ENCODE results near the gene OR6J1. TPM values are rescaled to one million over a fixed set of nuclear protein-coding genes. Genes with fewer than 3 reads are reported as not detected.
"Not testable (repeated sequence)": the region's sequence is repeated elsewhere in the genome, so short reads cannot be mapped to it uniquely, and the experiment has no call there.

Gene OR6J1
- total RNA-seq, 1 donor from 2014 or later = not detected

DNA sequence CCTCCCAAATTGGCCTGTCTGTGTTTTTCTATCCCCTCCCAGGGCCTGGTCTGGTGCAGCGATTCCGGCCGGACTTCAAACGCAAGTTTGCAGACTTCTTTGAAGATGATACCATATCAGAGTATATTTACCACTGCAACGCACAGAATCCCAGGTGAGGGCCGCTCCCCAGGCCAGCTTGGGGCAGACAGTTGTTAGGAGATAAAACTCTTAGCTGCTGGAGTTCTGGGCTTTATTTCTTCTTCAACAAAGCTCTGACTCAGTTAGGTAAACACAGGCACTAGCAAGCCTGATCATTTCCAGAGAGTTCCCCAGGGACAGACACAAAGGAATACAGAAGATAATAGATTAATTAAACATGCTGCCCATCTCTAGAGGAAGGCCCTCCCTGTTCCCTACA, 37.8 kb downstream of the OR6J1 start:
- DNase-seq (ENCODE audit: low spot score) = no peak

DNA sequence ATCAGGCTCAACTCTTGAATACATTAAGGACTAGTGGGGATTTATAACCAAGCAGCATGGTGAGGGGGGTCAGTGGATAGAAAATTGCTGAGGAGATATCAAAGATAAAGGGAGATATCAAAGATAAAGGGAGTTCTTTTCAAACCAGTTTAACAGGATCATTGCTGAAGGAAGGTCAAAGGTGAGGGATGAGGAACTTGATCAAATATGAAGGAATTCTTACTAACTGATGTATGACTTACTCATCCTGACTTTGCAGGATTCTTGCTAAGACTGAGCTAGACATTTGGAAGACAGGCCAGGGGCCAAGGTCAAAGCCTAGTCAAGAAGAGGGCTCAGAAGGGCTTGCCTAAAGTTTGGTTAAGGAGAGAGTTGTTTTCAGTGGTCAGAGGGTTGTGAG, 41.3 kb downstream of the OR6J1 start:
- no peak for DNase-seq (ENCODE audit: low spot score)

GRCh38 chr14:22601996-22602395, 42.2 kb downstream of the OR6J1 start:
- DNase-seq (ENCODE audit: low spot score) = no peak

GRCh38 chr14:22601456-22601855, 42.7 kb downstream of the OR6J1 start:
- no peak for DNase-seq (ENCODE audit: low spot score)

DNA sequence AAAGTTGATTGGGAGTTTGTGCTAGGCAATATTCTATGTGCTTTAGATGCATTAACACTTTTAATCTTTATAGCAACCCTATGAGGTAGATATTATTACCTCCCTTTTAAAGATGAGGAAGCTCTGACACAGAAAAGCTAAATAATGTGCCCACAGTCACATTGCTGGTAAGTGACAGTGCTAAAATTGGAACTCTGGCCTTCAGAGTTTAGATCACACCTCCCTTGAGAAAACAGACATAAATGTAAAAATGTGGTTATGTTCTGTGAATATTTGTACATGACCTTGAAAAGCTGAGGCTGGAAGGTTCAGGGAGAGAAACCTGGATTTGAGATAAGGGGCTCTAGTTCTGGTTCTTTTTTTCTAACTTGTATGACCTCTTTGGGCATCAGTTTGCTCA, 44.1 kb downstream of the OR6J1 start:
- DNase-seq (ENCODE audit: low spot score) = no peak

DNA sequence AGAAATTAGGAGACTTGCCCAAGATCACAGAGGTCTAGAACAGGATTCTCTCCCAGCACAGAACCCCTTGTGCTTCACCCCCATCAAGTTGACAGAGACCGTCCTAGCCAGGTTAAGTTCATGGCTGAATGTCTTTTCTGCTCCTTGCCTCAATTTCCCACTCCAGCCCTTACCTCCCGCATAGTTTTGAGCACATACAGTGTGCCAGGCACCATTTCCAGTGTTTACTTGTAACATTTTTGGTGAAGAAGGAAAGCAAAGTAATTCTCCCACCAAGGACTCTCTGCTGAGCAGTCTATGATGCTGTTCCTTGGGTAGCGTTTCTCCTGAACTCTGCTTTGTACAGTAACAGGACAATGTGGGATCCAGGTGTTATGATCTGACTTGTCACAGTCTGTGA, 44.8 kb downstream of the OR6J1 start:
- no peak for DNase-seq (ENCODE audit: low spot score)

DNA sequence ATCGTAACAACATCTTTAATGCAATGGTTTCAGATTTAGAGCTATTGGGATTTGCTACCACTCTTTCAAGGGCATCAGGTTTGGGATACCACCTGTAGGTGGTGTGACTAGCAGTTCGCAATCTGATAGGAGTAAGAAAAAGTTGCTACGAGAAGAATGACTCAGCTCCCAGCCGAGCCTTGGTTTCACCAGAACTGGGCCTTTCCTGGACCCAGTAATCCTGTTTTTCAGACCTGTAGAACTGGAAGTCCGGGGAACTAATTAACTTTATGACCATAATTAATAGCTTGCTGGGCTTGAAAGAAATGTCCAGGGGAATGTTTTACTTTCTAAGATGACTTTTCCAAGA, 45.3 kb downstream of the OR6J1 start:
- peak; percentile 76 for DNase-seq (ENCODE audit: low spot score)

GRCh38 chr14:22598099-22598895, 45.9 kb downstream of the OR6J1 start, which contains the start of gene ABHD4:
ABHD4 (plus strand) TSS chr14:22598300; CDS start chr14:22598307, 7 bp downstream.
- DNase-seq (ENCODE audit: low spot score) = peak; percentile 86

DNA sequence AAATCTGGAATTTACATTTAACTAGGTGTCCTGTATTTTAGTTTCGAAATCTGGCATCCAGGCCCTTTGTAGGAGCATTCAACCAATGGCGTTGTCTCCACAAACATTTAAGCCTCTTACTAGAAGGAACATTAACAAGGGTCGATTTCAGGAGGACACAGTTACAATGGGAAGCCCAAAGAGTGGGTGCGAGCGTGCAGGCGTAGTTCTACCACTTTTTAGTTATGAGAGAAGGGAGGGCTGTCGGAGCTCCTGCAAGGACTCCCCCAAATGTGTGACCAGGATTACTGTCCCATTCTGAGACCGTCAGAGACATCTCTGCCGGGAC, 46.4 kb downstream of the OR6J1 start:
- DNase-seq (ENCODE audit: low spot score) = no peak

DNA sequence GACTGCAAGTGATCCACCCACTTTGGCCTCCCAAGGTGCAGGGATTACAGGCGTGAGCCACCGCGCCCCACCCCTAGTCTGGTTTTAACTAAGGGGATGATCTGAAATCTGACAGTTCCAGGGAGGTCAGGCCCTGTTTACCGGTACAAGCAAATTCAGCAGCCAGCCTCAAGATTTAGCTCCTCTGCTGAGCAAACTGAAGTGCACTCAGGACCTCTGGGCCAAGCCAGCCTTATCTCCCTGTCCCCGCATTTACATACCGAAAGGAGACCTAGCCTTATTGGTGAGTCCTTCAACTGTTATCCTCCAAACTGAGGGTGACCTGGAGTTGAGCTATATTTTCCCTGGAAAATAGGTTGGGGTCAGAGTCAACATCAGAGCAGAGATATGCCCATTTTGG, 46.9 kb downstream of the OR6J1 start:
- DNase-seq (ENCODE audit: low spot score) = no peak

DNA sequence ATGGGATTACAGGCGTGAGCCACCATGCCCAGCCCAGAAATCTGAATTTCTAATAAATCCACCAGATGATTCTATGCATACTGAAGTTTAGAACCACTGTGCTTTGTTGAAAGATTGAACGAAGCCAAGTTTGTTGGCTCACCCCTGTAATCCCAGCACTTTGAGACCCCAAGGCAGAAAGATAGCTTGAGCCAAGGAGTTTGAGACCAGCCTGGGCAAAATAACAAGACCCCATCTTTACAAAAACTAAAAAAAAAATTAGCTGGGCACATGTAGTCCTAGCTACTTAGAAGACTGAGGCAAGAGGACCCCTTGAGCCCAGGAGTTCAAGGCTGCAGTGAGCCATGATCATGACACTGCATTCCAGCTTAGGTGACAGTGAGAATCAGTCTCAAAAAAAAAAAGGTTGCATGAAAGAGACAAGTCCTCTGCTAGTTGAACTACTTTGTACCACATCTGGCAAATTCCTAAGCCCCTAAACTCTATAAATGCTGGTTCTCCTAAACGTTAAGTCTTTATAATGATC, 47.7 kb downstream of the OR6J1 start:
- DNase-seq (ENCODE audit: low spot score) = no peak

DNA sequence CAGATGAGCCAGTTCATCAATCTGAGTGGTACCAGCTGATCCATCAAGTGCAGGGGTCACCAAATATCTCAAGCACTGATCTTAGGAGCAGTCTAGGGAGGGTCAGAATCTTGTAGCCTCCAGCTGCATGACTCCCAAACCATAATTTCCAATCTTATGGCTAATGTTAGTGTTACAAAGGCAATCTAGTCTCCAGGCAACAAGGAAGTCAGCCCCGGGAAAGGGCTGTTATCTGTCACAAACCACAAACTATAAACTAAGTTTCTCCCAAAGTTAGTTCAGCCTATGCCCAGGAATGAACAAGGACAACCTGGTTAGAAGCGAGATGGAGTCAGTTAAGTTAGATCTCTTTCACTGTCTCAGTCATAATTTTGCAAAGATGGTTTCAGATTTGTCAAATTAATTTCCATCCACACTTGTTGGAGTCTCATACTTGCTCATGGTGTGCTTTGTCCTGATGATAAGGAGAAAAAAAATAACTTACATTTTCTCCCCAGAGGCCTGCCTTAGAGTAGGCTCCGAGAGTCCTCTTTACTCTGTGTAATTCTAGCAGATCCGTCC, 49.9 kb downstream of the OR6J1 start:
- DNase-seq (ENCODE audit: low spot score) = no peak

- no peak for DNase-seq (ENCODE audit: low spot score)
Measured at GRCh38 chr14:22593601-22594000, 50.6 kb downstream of the OR6J1 start.

DNA sequence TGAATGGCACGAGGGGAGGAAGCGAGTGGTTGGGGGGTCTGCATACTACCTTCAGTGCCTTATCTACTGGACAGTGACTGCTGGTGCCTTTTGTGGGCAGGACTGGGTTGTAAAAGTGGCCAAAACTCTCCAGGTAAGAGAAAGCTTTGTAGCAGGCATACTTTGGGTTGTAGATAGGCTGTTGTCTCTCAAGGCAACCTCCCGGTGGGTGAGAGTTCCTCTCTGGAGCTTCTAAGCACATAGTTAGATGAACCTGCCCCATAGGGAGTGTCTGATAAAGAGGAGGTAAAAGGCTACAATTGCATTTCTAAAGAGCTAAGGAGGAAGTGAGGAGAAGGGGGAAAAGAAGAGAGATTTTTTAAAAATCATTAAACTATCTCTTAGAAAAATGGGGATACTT, 51.0 kb downstream of the OR6J1 start:
- no peak for DNase-seq (ENCODE audit: low spot score)

GRCh38 chr14:22589096-22589839, 54.9 kb downstream of the OR6J1 start, which contains the start of gene DAD1:
DAD1 (minus strand) TSS chr14:22589224; CDS start chr14:22589157, 67 bp downstream.
- peak; percentile 99 for DNase-seq (ENCODE audit: low spot score)

GRCh38 chr14:22588526-22589095, 55.5 kb downstream of the OR6J1 start:
- DNase-seq (ENCODE audit: low spot score) = no peak

DNA sequence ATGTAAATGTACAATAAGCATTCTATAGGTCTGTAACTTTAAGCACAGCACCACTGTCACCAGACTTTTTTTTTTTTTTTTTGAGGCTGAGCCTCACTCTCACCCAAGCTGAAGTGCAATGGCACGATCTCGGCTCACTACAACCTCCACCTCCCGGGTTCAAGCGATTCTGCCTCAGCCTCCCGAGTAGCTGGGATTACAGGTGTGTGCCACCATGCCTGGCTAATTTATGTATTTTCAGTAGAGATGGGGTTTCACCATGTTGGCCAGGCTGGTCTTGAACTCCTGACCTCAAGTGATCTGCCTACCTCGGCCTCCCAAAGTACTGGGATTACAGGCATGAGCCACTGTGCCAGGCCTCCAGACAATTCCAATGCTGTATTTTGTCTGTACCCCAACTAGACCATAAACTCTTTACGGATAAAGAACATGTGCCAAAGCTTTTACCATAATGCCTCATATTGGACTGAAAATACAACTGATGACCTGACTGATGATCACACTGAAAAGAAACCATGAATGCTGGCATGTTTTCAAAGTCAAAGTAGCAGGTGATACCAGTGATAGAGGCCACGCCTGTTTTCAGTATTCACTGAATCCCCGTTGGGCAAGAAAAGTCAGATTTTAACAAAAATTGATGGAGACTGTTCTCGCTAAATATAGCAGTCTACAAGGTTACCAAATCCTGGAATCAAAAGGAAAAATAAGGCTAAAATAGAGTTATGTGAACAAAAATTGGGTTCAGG, 56.3 kb downstream of the OR6J1 start:
- DNase-seq (ENCODE audit: low spot score) = not testable (repeated sequence)

DNA sequence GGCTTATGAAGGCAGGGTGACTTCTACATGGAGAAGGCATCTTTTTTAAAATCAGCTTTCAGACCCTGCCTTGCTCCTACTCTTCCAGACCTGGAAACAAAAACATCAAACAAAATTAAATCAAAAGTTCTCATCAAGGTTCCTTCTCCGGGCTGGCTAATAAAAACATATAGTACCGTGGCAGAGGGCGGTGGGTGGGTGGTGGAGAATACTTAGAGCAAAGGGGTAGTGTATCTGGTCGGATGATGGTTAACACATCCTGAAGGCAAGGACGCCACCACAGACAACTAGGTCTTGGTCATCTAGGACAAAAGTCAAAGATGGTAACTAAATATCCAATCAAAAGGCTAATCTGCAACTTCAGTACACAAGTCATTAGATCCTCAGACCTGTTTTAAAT, 56.9 kb downstream of the OR6J1 start:
- no peak for DNase-seq (ENCODE audit: low spot score)

DNA sequence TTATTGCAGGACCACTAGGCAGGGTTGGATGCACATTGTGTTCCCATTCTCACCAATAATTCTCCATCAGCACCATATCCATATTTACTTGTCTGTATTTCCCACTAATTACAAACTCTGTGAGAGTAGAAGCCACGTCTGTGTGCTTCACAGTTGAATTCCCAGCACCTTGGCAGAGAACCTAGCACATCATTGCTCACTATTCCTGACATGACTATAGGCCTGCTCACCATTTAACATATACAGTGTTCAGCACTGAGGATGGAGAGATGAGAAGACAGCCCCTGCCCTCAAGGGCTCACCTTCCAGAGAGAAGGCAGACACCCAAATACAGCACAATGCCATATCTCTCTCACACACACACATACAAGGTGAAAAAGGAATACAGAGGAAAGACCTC, 60.2 kb downstream of the OR6J1 start:
- no peak for DNase-seq (ENCODE audit: low spot score)

Measured in ureter (tissue), 1 donor.